ENCODE results near the gene SLC11A1.
A peak's percentile ranks its signal among the peaks of the same experiment; 100 is the strongest.

SLC11A1 gene

DNA sequence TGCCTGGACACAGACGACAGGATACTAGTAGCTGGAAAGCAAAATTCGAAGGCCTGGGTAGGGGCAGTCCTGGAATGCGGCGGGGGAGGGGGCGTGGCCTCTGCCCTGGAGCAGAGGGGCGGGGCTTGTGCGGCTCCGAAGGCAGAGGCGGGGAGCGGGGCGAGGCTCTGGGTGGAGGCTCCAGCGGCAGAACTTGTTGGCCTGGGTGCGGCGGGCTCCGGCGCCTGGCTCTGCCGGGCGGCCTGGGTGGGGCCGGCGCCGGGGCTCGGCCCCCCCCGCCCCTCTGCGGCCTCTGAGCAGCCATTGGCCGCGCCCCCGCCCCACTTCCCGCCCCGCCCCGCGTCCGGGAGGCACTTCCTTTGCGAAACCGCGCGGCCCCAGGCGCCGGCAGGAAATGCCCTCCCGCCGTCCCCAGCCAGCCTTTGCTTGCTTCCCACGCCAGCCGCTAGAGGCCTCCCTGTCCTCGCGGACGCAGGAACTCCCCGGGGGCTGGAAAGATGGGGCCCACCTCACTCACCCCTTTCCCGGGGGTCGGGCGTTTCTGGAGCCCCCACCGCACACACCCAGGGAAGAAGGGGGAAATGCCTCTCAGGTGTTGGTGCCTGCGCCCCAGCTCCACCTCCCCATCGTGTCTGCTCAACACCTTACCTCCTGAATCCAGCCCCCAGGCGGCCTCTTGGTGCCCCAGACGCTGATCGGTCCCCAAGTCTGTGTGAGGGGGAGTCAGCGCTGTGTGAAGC, 24.3 kb downstream of the SLC11A1 start:
- DNase-seq, result peak; percentile 98

DNA sequence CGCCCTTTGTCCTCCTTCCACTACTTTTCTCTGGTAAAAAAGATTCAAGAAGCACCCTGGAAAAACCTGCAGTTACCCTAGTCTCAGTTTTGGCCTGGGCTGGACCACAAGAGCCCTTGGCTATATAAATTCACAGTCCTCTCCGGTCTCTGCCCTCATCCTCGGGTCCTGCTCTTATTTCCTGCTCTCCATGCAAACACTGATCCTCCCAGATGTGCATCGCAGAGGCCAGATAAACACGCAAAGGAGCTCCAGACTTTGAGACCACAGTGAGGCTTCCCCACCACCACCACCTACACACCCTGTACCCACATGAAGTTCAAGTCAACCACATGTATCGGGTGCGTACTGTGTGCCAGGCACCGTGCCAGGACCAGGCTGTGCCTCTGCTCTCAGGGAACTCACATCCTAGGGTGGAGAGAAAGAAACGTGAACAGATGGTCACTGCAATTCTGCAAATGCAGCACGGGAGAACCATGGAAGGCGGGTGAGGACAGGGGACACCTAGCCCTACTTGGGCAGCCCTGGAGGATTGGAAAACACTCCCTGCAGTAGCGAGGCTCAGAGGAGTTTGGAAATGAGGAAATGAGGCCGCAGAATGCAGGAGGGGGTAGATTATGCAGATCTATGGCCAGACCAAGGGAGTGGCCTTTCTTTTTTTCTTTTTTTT, 25.0 kb downstream of the SLC11A1 start:
- DNase-seq, result peak; percentile 72

DNA sequence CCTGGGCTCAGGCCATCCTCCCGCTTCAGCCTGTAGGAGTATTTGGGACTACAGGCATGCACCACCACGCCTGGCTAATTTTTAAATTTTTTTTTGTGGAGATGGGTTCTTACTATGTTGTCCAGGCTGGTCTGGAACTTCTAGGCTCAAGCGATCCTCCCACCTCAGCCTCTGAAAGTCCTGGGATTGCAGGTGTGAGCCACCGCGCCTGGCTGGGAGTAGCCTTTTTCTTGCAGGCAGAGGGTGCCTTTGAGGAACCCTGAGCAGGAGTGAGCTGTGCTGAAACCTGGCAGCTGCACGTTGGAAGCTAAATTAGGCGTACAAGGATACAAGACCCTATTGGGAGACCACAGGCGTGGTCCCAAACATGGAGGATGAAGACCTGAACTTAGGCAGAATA, 25.6 kb downstream of the SLC11A1 start:
- no peak for DNase-seq

GRCh38 chr2:218418321-218418716, 36.2 kb downstream of the SLC11A1 start:
- DNase-seq, result no peak

DNA sequence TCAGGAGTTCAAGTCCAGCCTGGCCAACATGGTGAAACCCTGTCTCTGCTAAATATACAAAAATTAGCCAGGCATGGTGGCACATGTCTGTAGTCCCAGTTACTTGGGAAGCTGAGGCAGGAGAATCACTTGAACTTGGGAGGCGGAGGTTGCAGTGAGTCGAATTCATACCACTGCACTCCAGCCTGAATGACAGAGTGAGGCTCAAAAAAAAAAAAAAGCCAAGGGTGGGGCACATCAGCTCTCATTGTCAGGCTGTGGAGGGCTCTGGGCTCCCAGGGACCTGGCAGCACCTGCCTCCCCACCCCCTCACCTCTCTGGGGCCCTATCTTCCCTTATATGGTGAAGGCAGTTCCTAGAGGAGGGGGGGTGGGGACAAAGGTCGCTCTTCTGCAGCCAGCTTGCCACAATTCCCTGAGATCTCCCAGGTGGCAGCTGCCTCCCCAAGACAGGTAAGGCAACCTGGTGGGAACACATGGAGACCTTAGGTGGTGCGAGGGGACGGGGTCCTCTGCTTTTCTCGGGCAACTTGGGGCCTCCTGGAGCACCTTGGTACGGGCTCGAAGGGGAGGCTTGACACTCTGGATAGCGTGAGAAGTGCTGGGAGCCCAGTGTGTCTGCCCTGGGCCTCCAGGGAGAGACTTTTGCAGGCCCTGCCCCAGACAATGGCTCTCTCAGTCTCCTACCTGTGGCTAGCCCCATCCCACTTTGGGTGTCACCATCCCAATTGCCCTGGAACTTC, 36.8 kb downstream of the SLC11A1 start, which contains the start of gene VIL1:
TSS of gene VIL1 (plus strand) at position 407 of the 742 bp plus-strand sequence. CDS start 4,656 bp downstream, outside the sequence.
- DNase-seq, result no peak

DNA sequence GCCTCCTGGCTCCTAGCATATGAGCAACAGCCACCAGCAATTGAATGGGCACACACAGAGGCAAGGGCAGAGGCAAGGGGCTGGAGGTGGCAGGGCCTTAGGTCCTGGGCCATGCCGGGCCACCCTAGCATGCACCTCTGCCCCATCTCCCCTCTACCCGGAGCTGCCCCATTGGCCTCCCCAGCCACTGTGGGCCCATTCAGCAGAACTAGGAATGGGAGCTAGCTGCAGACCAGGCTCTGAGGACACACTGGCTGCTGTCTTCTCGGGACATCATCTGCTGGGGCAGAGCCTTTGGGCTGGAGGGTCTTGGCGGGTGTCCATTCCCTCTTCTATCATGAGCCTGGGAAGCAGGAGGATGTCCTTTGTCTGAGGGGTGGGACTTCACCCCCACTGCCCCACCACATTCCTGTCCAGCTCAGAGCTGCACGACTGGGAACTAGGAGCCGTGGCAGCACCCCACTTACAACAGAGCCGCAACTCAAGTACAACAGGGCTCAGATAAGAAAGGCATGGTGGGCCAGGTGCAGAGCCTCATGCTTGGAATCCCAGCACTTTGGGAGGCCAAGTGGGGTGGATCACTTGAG, 37.6 kb downstream of the SLC11A1 start:
- no peak for DNase-seq

DNA sequence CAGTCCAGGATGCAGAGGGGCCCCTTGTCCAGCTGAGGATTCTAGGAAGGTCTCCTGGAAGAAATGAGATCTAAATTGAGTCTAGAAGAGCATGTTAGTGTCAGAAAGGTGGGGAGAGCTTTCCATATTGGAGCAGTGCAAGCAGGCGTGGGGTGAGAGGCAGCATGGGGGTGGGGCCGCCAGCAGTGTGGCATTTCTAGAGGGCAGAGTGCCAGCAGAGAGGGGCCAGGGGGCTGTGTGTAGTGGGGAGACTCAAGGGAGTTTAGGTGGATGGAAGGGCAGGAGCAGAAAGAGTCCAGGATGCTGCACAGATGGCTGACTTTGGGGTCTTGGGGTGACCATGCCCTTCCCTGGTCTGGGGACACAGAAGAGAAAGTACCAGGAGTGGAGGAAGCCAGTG, 39.0 kb downstream of the SLC11A1 start:
- DNase-seq, result no peak

DNA sequence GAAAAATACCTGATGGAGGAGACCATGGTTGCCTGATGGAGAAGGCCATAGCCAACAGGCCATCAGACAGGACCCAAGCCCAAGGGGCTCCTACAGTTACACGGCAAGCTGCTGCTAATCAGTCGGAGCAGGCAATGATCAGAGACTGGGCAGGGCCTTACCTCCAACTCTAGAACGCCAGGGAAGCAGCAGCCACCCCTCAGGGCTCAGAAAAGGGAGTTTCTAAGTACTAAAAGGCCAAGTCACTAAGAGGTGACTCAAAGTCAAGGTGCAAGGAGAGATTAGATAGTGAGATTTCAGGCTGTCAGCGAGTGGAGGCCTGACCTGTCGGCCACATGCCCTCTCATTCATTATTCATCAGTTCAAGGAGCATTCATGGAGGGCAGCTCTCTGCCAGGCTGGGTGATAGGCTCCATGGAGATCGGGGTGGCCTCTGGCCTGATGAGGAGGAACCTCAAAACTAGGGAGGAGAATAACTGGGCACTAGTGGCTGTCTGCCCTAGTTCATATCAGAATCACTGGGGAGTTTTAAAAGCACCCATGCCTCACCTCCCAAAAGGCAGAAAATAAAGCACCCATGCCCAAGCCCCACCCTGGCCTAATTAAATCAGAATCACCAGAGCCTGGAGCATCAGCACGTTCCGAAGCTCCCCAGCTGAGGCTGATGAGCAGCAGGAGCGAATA, 40.5 kb downstream of the SLC11A1 start:
- no peak for DNase-seq

GRCh38 chr2:218423584-218423983, 41.5 kb downstream of the SLC11A1 start:
- no peak for DNase-seq

GRCh38 chr2:218425531-218425930, 43.5 kb downstream of the SLC11A1 start:
- DNase-seq, result no peak

- no peak for DNase-seq
Measured at GRCh38 chr2:218427741-218428140, 45.7 kb downstream of the SLC11A1 start.

DNA sequence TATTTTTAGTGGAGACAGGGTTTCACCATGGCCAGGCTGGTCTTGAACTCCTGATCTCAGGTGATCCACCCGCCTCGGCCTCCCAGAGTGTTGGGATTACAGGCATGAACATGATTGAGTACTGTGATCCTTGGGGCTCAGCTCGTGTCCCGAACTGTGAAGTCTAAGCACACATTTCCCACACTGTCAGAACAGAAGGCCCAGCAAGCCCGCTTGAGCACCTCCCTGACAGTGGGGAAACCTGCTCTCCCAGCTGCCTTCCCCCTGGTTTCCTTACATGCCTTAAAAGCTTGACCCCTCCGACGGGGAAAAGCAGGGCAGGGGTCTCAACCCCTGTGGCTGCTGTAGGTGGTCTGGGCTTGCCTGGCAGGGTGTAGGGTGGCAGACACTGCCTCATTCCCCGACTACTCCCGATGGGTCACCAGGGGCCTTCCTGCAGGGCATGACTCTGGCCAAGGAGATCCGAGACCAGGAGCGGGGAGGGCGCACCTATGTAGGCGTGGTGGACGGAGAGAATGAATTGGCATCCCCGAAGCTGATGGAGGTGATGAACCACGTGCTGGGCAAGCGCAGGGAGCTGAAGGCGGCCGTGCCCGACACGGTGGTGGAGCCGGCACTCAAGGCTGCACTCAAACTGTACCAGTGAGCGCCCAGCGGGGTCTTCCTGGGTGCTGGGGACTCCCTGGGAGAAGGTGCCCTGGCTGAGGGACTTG, 46.9 kb downstream of the SLC11A1 start:
- no peak for DNase-seq

- no peak for DNase-seq
Measured at GRCh38 chr2:218429911-218430692, 48.0 kb downstream of the SLC11A1 start.

DNA sequence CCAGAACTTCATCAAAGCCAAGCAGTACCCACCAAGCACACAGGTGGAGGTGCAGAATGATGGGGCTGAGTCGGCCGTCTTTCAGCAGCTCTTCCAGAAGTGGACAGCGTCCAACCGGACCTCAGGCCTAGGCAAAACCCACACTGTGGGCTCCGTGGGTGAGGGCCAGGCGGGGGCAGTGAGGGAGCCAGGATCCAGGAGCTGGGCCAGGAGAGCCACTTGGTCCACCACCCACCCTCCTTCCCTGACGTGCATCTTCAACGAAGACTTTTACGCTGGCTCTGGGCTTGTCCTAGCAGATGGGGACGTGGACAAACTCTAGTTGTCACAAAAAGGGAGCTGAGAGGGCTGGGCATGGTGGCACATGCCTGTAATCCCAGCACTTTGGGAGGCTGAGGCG, 48.6 kb downstream of the SLC11A1 start:
- no peak for DNase-seq

- DNase-seq, result no peak
Measured at GRCh38 chr2:218431878-218432277, 49.8 kb downstream of the SLC11A1 start.

GRCh38 chr2:218432676-218433365, 50.7 kb downstream of the SLC11A1 start:
- DNase-seq, result no peak

- no peak for DNase-seq
Measured at GRCh38 chr2:218434456-218434855, 52.4 kb downstream of the SLC11A1 start.

DNA sequence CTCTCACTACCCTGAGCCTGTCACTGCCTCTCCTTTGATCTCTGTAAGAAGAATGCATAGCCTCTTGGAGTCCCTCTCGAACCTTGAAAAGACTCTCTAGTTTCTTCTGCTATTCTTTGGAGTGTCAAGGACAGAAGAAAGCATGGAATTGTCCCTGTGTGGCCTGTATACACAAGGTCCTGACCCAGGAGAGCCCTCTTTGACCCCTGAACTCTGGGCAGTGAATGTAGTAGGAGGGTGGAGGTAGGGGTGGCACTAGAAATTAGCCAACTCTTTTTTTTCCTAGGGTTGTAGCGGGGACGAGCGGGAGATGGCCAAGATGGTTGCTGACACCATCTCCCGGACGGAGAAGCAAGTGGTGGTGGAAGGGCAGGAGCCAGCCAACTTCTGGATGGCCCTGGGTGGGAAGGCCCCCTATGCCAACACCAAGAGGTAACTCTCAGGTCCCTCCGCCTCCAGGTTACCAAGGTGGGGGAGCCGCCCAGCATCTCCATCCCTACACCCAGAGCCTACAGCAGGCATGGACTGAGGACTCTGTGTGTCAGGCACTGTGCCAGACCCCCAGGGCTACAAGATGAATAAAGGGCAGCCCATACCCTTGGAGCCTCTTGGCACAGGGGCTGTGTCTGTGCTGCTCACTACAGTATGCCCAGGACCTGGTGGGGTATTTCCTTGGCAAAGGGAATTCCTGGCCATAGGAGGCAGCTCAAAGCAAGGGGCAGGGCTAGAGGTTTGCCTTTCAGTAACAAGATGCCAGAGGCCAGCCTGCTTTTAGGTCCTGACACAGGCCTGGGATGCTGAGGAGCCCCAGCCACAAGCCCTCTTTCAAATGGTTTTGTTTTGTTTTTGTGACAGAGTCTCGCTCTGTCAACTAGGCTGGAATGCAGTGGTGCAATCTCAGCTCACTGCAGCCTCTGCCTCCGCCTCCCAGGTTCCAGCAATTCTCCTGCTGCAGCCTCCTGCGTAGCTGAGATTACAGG, 53.2 kb downstream of the SLC11A1 start:
- DNase-seq, result no peak

- no peak for DNase-seq
Measured at GRCh38 chr2:218436992-218437391, 54.9 kb downstream of the SLC11A1 start.
